PC-9 (cell line): ENCODE data around the gene FN3K.

Experiments
- EZH2 ChIP-seq: fragments of 200-600 bp; sonication (generic); IDR thresholded peaks from 2 replicates; pipeline ENCODE4 v1.8.0; 2017; ENCODE audit warnings: antibody characterized with exemption, low read depth
- TF ChIP-seq, protein P1 (sequence below): fragments of 200-600 bp; sonication (generic); conservative IDR thresholded peaks from 2 replicates; pipeline ENCODE4 v1.6.1; 2017; ENCODE audit warnings: mixed run types, antibody characterized with exemption, mild to moderate bottlenecking, moderate library complexity

DNA sequence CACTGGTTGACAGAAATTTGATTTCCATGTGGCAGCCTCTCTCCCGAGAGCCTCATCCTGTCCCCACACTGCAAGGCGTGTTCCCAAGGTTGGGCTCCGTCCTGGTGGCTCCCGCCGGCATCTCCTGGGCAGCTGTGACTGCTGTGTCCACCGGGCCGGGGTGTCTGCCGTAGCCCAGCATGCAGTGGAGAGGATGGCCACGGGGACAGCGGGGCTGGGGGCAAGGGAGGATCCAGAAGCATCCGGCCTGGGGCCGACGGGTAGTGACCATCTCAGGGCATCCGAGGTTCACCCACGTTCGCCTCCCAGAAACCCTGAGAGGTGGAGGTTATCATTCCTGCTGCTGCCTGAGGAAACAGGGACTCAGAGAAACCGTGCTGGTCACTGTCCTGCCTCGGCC is 29.7 kb upstream of the FN3K start:
- TF ChIP-seq, protein P1, sequence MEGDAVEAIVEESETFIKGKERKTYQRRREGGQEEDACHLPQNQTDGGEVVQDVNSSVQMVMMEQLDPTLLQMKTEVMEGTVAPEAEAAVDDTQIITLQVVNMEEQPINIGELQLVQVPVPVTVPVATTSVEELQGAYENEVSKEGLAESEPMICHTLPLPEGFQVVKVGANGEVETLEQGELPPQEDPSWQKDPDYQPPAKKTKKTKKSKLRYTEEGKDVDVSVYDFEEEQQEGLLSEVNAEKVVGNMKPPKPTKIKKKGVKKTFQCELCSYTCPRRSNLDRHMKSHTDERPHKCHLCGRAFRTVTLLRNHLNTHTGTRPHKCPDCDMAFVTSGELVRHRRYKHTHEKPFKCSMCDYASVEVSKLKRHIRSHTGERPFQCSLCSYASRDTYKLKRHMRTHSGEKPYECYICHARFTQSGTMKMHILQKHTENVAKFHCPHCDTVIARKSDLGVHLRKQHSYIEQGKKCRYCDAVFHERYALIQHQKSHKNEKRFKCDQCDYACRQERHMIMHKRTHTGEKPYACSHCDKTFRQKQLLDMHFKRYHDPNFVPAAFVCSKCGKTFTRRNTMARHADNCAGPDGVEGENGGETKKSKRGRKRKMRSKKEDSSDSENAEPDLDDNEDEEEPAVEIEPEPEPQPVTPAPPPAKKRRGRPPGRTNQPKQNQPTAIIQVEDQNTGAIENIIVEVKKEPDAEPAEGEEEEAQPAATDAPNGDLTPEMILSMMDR = no peak
- no peak for TF ChIP-seq EZH2
